Ascending aorta (tissue), 2 donors: Measurements from ENCODE around the gene SCGB1A1. TPM values are rescaled to one million over a fixed set of nuclear protein-coding genes. Genes with fewer than 3 reads are reported as not detected.
A peak's percentile ranks its signal among the peaks of the same experiment; 100 is the strongest.
"Not testable (repeated sequence)": the region's sequence is repeated elsewhere in the genome, so short reads cannot be mapped to it uniquely, and the experiment has no call there.

Experiments used
- DNase-seq, 2 donors: peaks; one replicate each; pipeline ENCODE4 v3.0.0-alpha.2; 2019; ENCODE audit warnings: low spot score in 2 of 2
- H3K27ac ChIP-seq, 2 donors: fragments of 200-600 bp; sonication (generic); one replicate each; pipeline ENCODE4 v1.5.1; 2016 to 2017; ENCODE audit warnings: mild to moderate bottlenecking in 1 of 2
- H3K27me3 ChIP-seq: fragments of 200-600 bp; sonication (generic); one replicate; pipeline ENCODE4 v1.5.1; 2017
- H3K36me3 ChIP-seq, 2 donors: fragments of 200-600 bp; sonication (generic); one replicate each; pipeline ENCODE4 v1.5.1; 2016
- H3K4me1 ChIP-seq, 2 donors: fragments of 200-600 bp; sonication (generic); one replicate each; pipeline ENCODE4 v1.5.1; 2016 to 2017; ENCODE audit warnings: mild to moderate bottlenecking in 1 of 2
- H3K4me3 ChIP-seq, 2 donors: fragments of 200-600 bp; sonication (generic); one replicate each; pipeline ENCODE4 v1.5.1; 2016 to 2017; ENCODE audit warnings: mild to moderate bottlenecking in 1 of 2
- H3K9me3 ChIP-seq, 2 donors: fragments of 200-600 bp; sonication (generic); one replicate each; pipeline ENCODE4 v1.5.1; 2016
- intact Hi-C: fragments of 100-400 bp; cut with DNase I; formaldehyde crosslinking; loops from one replicate; pipeline ENCODE4 v1.15.1; 2023
- total RNA-seq: library from RNA; depleted of rRNA; stranded (reverse); fragments of >200 nt; gene quantifications from one replicate; pipeline ENCODE4 v1.1.0, GENCODE V29; 2016
- TF ChIP-seq, protein P1 (sequence below), 3 experiments: fragments of 200-600 bp in 2 of 3; fragments of 450-650 bp in 1 of 3; sonication (generic) in 2 of 3; IDR thresholded peaks; one replicate each; pipeline ENCODE4 v1.5.1; 2016 to 2019; ENCODE audit warnings: antibody characterized with exemption in 3 of 3, mild to moderate bottlenecking in 1 of 3, moderate library complexity in 1 of 3

Gene SCGB1A1
- total RNA-seq, 1 donor from 2014 or later, result not detected

DNA sequence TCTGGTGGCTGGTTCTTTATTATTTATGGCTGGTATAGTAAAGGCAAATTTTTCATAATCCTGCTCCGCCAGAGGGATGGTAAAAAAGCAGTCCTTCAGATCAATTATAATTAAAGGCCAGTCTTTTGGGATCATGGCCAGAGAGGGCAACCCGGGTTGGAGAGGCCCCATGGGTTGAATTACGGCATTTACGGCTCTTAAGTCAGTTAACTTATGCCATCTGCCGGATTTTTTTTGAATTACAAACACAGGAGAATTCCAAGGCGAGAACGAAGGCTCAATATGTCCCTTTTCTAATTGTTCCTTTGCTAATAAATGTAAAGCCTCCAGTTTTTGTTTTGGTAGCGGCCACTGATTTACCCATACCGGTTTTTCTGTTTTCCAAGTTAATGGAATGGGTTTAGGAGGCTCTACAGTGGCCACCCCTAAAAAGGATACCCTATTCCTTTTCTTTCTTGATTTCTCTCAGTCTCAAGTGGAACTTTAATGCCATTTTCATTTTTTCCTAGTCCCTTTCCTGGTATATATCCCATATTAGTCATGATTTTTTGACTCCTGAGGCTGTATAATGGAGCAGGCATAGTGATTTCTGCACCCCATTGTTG is 40.3 kb upstream of the SCGB1A1 start:
- H3K9me3 ChIP-seq, H3K4me3 ChIP-seq, H3K27me3 ChIP-seq, H3K36me3 ChIP-seq, DNase-seq, H3K27ac ChIP-seq, H3K4me1 ChIP-seq: not testable (repeated sequence)
- TF ChIP-seq, protein P1, sequence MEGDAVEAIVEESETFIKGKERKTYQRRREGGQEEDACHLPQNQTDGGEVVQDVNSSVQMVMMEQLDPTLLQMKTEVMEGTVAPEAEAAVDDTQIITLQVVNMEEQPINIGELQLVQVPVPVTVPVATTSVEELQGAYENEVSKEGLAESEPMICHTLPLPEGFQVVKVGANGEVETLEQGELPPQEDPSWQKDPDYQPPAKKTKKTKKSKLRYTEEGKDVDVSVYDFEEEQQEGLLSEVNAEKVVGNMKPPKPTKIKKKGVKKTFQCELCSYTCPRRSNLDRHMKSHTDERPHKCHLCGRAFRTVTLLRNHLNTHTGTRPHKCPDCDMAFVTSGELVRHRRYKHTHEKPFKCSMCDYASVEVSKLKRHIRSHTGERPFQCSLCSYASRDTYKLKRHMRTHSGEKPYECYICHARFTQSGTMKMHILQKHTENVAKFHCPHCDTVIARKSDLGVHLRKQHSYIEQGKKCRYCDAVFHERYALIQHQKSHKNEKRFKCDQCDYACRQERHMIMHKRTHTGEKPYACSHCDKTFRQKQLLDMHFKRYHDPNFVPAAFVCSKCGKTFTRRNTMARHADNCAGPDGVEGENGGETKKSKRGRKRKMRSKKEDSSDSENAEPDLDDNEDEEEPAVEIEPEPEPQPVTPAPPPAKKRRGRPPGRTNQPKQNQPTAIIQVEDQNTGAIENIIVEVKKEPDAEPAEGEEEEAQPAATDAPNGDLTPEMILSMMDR (IDR thresholded peaks at IDR 0.05), result peak; percentile 36 to 58 (median 47)
- intact Hi-C loops, result loop anchor here (1.0 kb wide), 1 partner anchor 38 kb away; no protein-coding TSS in a partner anchor

GRCh38 chr11:62379586-62379985 is 39.2 kb upstream of the SCGB1A1 start:
- H3K27ac ChIP-seq, H3K9me3 ChIP-seq, H3K36me3 ChIP-seq, intact Hi-C loops, H3K4me3 ChIP-seq, DNase-seq, H3K27me3 ChIP-seq, H3K4me1 ChIP-seq: not testable (repeated sequence)

- not testable (repeated sequence) for H3K36me3 ChIP-seq, DNase-seq, H3K4me1 ChIP-seq, H3K27me3 ChIP-seq, H3K27ac ChIP-seq, H3K9me3 ChIP-seq
- TF ChIP-seq, protein P1 (IDR thresholded peaks at IDR 0.05), result peak; percentile 73 to 85 (median 78)
- peak overlapping the region in 1 of 2 donors; percentile 30 for H3K4me3 ChIP-seq
- intact Hi-C loops, result loop anchor here (2.0 kb wide), 2 partner anchors 36 to 314 kb away; no protein-coding TSS in a partner anchor
Measured at GRCh38 chr11:62380821-62381245, 38.0 kb upstream of the SCGB1A1 start.

- intact Hi-C loops, result no loop called here
- Histone ChIP-seq H3K27ac (no peak overlapping the region), H3K27me3 (no peaks in the 10 kb centered on the region), H3K4me1 (peaks cover 0 to 5% of the 10 kb centered on the region in 2 donors), H3K36me3 (no peaks in the 10 kb centered on the region), H3K4me3 (no peak overlapping the region), H3K9me3 (no peaks in the 10 kb centered on the region)
- no peak for DNase-seq
- TF ChIP-seq, protein P1 (IDR thresholded peaks at IDR 0.05), result no peak
Measured at GRCh38 chr11:62383822-62384221, 35.0 kb upstream of the SCGB1A1 start.

- H3K27ac ChIP-seq, DNase-seq, H3K4me1 ChIP-seq, H3K9me3 ChIP-seq, H3K4me3 ChIP-seq, H3K27me3 ChIP-seq, H3K36me3 ChIP-seq, intact Hi-C loops: not testable (repeated sequence)
Measured at GRCh38 chr11:62386083-62386482, 32.8 kb upstream of the SCGB1A1 start.

DNA sequence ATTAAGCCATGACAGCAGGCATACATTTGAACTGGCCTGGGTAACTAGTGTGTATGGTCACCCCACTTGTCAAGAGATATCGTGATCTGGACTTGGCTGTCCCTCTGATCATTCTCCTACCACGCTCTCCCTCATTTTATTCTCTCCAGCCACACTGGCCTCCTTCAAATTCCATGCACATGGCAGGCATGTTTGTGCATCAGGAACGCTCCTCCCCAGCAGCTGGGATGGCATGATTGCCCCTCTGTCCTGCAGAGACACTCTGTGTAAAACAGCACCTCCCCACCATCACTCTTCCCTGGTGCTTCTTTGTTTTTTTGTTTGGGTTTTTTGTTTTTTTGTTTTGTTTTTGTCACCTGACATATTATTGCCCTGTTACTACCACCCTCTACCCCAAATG is 31.5 kb upstream of the SCGB1A1 start:
- Histone ChIP-seq H3K27ac (no peak overlapping the region), H3K4me3 (no peak overlapping the region), H3K36me3 (no peaks in the 10 kb centered on the region), H3K4me1 (no peaks in the 10 kb centered on the region), H3K9me3 (no peaks in the 10 kb centered on the region), H3K27me3 (no peaks in the 10 kb centered on the region)
- intact Hi-C loops, result no loop called here
- no peak for DNase-seq
- TF ChIP-seq, protein P1 (IDR thresholded peaks at IDR 0.05), result no peak

DNA sequence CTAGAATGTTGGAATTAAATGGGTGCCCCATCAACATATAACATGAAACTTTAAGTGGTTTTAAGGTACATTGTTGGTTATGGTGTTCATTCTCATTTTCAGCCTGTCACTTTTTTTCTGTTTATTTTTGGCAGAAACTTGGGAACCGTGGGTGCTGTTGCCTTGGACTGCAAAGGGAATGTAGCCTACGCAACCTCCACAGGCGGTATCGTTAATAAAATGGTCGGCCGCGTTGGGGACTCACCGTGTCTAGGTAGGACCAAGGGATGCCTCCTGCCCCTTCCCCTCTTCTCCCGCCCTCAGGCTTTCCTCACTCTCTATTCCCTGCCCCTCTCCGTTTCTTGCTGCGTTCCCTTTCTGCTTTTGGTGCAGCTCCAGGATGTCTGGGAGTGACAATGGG is 29.8 kb upstream of the SCGB1A1 start:
- Histone ChIP-seq H3K27me3 (no peaks in the 10 kb centered on the region), H3K36me3 (no peaks in the 10 kb centered on the region), H3K9me3 (no peaks in the 10 kb centered on the region), H3K4me1 (no peaks in the 10 kb centered on the region), H3K4me3 (no peak overlapping the region), H3K27ac (no peak overlapping the region)
- DNase-seq, result no peak
- intact Hi-C loops, result no loop called here
- TF ChIP-seq, protein P1 (IDR thresholded peaks at IDR 0.05), result no peak
